Right atrium auricular region (tissue), 2 donors: Measurements from ENCODE around the gene TOR2A. TPM values are rescaled to one million over a fixed set of nuclear protein-coding genes. Genes with fewer than 3 reads are reported as not detected.
"Not testable (repeated sequence)": the region's sequence is repeated elsewhere in the genome, so short reads cannot be mapped to it uniquely, and the experiment has no call there.

Experiments
- DNase-seq: peaks from one replicate; pipeline ENCODE4 v3.0.0-alpha.2; 2019; ENCODE audit warnings: low spot score
- H3K27ac ChIP-seq, 2 donors: fragments of 200-600 bp; sonication (generic); 1 replicate in 1 of 2; 2 replicates in 1 of 2; pipeline ENCODE4 v1.5.1; 2016 to 2019
- H3K27me3 ChIP-seq, 2 donors: fragments of 200-600 bp; sonication (generic); one replicate each; pipeline versions ENCODE4 v1.5.1 to v1.6.0; 2017 to 2019
- H3K36me3 ChIP-seq: fragments of 200-600 bp; sonication (generic); one replicate; pipeline ENCODE4 v1.5.1; 2016
- H3K4me1 ChIP-seq, 2 donors: fragments of 200-600 bp; sonication (generic); one replicate each; pipeline versions ENCODE4 v1.5.1 to v1.6.0; 2017 to 2019
- H3K4me3 ChIP-seq, 2 donors: fragments of 200-600 bp; sonication (generic); 1 replicate in 1 of 2; 2 replicates in 1 of 2; pipeline ENCODE4 v1.5.1; 2017 to 2019; ENCODE audit warnings: mild to moderate bottlenecking in 1 of 2, moderate library complexity in 1 of 2
- H3K9me3 ChIP-seq, 2 donors: fragments of 200-600 bp; sonication (generic); one replicate each; pipeline ENCODE4 v1.5.1; 2019
- CTCF ChIP-seq, 2 donors: fragments of 200-600 bp; sonication (generic); IDR thresholded peaks; one replicate each; pipeline ENCODE4 v1.5.1; 2019; ENCODE audit warnings: antibody characterized with exemption in 2 of 2
- total RNA-seq, 2 donors: library from RNA; depleted of rRNA; stranded (reverse); fragments of >200 nt; gene quantifications; one replicate each; pipeline ENCODE4 v1.1.0, GENCODE V29; 2016

Gene TOR2A
- total RNA-seq, 2 donors from 2014 or later = 3.9 to 7.0 TPM

GRCh38 chr9:127758843-127759242, 23.7 kb upstream of the TOR2A start:
- TF ChIP-seq CTCF (IDR thresholded peaks at IDR 0.05) = no peak
- peaks cover 0 to 45% of the 10 kb centered on the region in 2 donors for H3K4me1 ChIP-seq
- H3K27ac ChIP-seq = no peak overlapping the region
- no peaks in the 10 kb centered on the region for H3K9me3 ChIP-seq
- no peak overlapping the region for H3K4me3 ChIP-seq
- DNase-seq = no peak
- no peaks in the 10 kb centered on the region for H3K36me3 ChIP-seq
- peaks cover 2 to 10% of the 10 kb centered on the region in 2 donors for H3K27me3 ChIP-seq

GRCh38 chr9:127756776-127757175, 21.7 kb upstream of the TOR2A start:
- not testable (repeated sequence) for H3K36me3 ChIP-seq, H3K9me3 ChIP-seq, H3K27ac ChIP-seq, DNase-seq, H3K4me3 ChIP-seq
- Histone ChIP-seq H3K27me3 (peaks cover 2 to 10% of the 10 kb centered on the region in 2 donors), H3K4me1 (peaks cover 0 to 33% of the 10 kb centered on the region in 2 donors)

GRCh38 chr9:127756233-127756632, 21.1 kb upstream of the TOR2A start:
- no peak for DNase-seq
- peak overlapping the region in 1 of 2 donors; percentile 1 for H3K27ac ChIP-seq
- H3K36me3 ChIP-seq = no peaks in the 10 kb centered on the region
- no peak overlapping the region for H3K4me3 ChIP-seq
- no peak for TF ChIP-seq CTCF (IDR thresholded peaks at IDR 0.05)
- no peaks in the 10 kb centered on the region for H3K9me3 ChIP-seq
- H3K27me3 ChIP-seq = peaks cover 2 to 10% of the 10 kb centered on the region in 2 donors
- peaks cover 0 to 29% of the 10 kb centered on the region in 2 donors for H3K4me1 ChIP-seq

- Histone ChIP-seq H3K4me1 (peaks cover 0 to 26% of the 10 kb centered on the region in 2 donors), H3K9me3 (no peaks in the 10 kb centered on the region), H3K36me3 (no peaks in the 10 kb centered on the region), H3K4me3 (peak overlapping the region; percentile 17 to 39), H3K27me3 (peaks cover 2 to 10% of the 10 kb centered on the region in 2 donors), H3K27ac (peak overlapping the region; percentile 1 to 56)
- DNase-seq = no peak
- no peak for TF ChIP-seq CTCF (IDR thresholded peaks at IDR 0.05)
These were observed 20.3 kb upstream of the TOR2A start for GRCh38 chr9:127755061-127756060.

- TF ChIP-seq CTCF (IDR thresholded peaks at IDR 0.05) = no peak
- no peak for DNase-seq
- H3K4me3 ChIP-seq = peak overlapping the region; percentile 17 to 39
- H3K4me1 ChIP-seq = peaks cover 0 to 26% of the 10 kb centered on the region in 2 donors
- H3K36me3 ChIP-seq = peaks cover 8% of the 10 kb centered on the region
- H3K9me3 ChIP-seq = no peaks in the 10 kb centered on the region
- no peak overlapping the region for H3K27ac ChIP-seq
- H3K27me3 ChIP-seq = peaks cover 2 to 10% of the 10 kb centered on the region in 2 donors
These were observed 19.3 kb upstream of the TOR2A start for GRCh38 chr9:127754099-127755060.
